SH-SY5Y (cell line): Measurements from ENCODE around the gene PATL1.

Experiments used
- GATA2 ChIP-seq: IDR thresholded peaks from 2 replicates; pipeline ENCODE4 v1.6.1; 2011; ENCODE audit warnings: mild to moderate bottlenecking, low read depth, low read length
- GATA3 ChIP-seq: IDR thresholded peaks from 2 replicates; pipeline ENCODE4 v1.6.1; 2011; ENCODE audit warnings: low read depth, mild to moderate bottlenecking, low read length, moderate library complexity

- TF ChIP-seq GATA3 (no peak), GATA2 (no peak)
These were observed 773 bp upstream of the PATL1 start for GRCh38 chr11:59669611-59670009.
